HuH-7 (cell line): ENCODE results near the gene DHRS9.
"Not testable (repeated sequence)": the region's sequence is repeated elsewhere in the genome, so short reads cannot be mapped to it uniquely, and the experiment has no call there.

Experiments used
- DNase-seq: peaks from one replicate; pipeline ENCODE4 v3.0.0; 2011; ENCODE audit warnings: low spot score

DHRS9 gene

GRCh38 chr2:169136428-169136827, 67.1 kb downstream of the DHRS9 start:
- not testable (repeated sequence) for DNase-seq

- no peak for DNase-seq
Observed at GRCh38 chr2:169136885-169137534, 67.6 kb downstream of the DHRS9 start.

GRCh38 chr2:169137924-169138323, 68.6 kb downstream of the DHRS9 start:
- DNase-seq: no peak

- DNase-seq: no peak
Observed at GRCh38 chr2:169139145-169139544, 69.8 kb downstream of the DHRS9 start.

- no peak for DNase-seq
Observed at GRCh38 chr2:169139993-169140767, 70.8 kb downstream of the DHRS9 start.

GRCh38 chr2:169141713-169142352, 72.5 kb downstream of the DHRS9 start:
- peak; percentile 61 for DNase-seq

- DNase-seq: no peak
Observed at GRCh38 chr2:169143998-169144397, 74.6 kb downstream of the DHRS9 start.
